K562 (cell line): ENCODE results near the gene GLDC. TPM values are rescaled to one million over a fixed set of nuclear protein-coding genes. Genes with fewer than 3 reads are reported as not detected.

Source experiments
- ATAC-seq: fragments of 200-7000 bp; cut with Tn5 transposase; 3 replicates; pipeline ENCODE4 v1.9.1; 2020; ENCODE audit warnings: moderate library complexity
- BruUV-seq: library from RNA; stranded (reverse); fragments of 400-500 nt; replicated peaks from 2 replicates; lab custom pipeline; 2021; lab: Mats Ljungman, UMichigan
- CTCF ChIA-PET: fragments of 300-600 bp; formaldehyde crosslinking; extraction: SDS; loops from one replicate; lab custom pipeline; 2021; ENCODE audit warnings: low intra/inter-chr PET ratio; lab: Yijun Ruan, JAX
- POLR2A ChIA-PET: fragments of 300-600, 350-650 bp; sonication (Branson Sonifier 250); formaldehyde crosslinking; extraction: SDS; loops from one replicate; lab custom pipeline; 2021; ENCODE audit warnings: antibody characterized with exemption, inconsistent platforms; lab: Yijun Ruan, JAX
- DNase-seq, 4 experiments: peaks; one replicate each; pipeline versions ENCODE4 v3.0.0 to v3.0.0-alpha.2; 2011 to 2018; ENCODE audit warnings: low spot score in 3 of 4, mixed read lengths in 3 of 4; ENCODE audit errors: extremely low read depth in 1 of 4
- FAIRE-seq: peaks from 2 replicates; lab custom pipeline; 2011; peaks lifted over from hg19 to GRCh38; lab: Jason Lieb, UNC
- H2AFZ ChIP-seq: 2 replicates; pipeline ENCODE4 v1.6.0; 2011; ENCODE audit warnings: low read depth, low read length, control low read depth, inconsistent platforms
- H3K27ac ChIP-seq: fragments of 200-600 bp; 3 replicates; pipeline ENCODE4 v1.8.0; 2011; ENCODE audit warnings: low read depth, mild to moderate bottlenecking, control low read depth, inconsistent platforms, low read length, moderate library complexity, mixed read lengths; ENCODE audit errors: extremely low read depth
- H3K27me3 ChIP-seq, 2 experiments: fragments of 300-600 bp in 1 of 2; 2 replicates in 1 of 2; 3 replicates in 1 of 2; pipeline versions ENCODE4 v1.6.0 to v1.8.0; 2011; ENCODE audit warnings: inconsistent platforms in 2 of 2, low read length in 2 of 2, mild to moderate bottlenecking in 1 of 2, mixed read lengths in 1 of 2, moderate library complexity in 1 of 2; ENCODE audit not compliant: control insufficient read depth in 2 of 2, insufficient read depth in 2 of 2
- H3K36me3 ChIP-seq: fragments of 300-600 bp; 3 replicates; pipeline ENCODE4 v1.8.0; 2011; ENCODE audit warnings: mild to moderate bottlenecking, low read length, inconsistent platforms; ENCODE audit not compliant: control insufficient read depth, insufficient read depth
- H3K4me1 ChIP-seq, 2 experiments: fragments of 200-600 bp in 1 of 2; replicated peaks in 1 of 2; 2 replicates in 1 of 2; 3 replicates in 1 of 2; pipeline versions ENCODE4 v1.5.1 to v1.8.0; 2011; ENCODE audit warnings: inconsistent platforms in 2 of 2, low read length in 2 of 2, mild to moderate bottlenecking in 1 of 2, mixed read lengths in 1 of 2, moderate library complexity in 1 of 2; ENCODE audit not compliant: control insufficient read depth in 2 of 2, insufficient read depth in 2 of 2
- H3K4me2 ChIP-seq: 2 replicates; pipeline ENCODE4 v1.6.1; 2011; ENCODE audit warnings: low read length, control low read depth, inconsistent platforms, mixed read lengths; ENCODE audit not compliant: insufficient read depth
- H3K4me3 ChIP-seq: fragments of 200-600 bp; sonication (generic), shearing (Covaris generic); 2 replicates; pipeline ENCODE4 v1.5.1; 2016; ENCODE audit warnings: control low read depth, inconsistent platforms
- H3K79me2 ChIP-seq: fragments of 200-600 bp; 3 replicates; pipeline ENCODE4 v1.8.0; 2011; ENCODE audit warnings: low read length, inconsistent platforms; ENCODE audit not compliant: control insufficient read depth, insufficient read depth
- H3K9ac ChIP-seq, 2 experiments: 2 replicates each; pipeline versions ENCODE4 v1.6.0 to v1.6.1; 2011; ENCODE audit warnings: low read depth in 2 of 2, low read length in 2 of 2, control low read depth in 1 of 2, inconsistent platforms in 1 of 2, mild to moderate bottlenecking in 1 of 2, mixed read lengths in 1 of 2; ENCODE audit not compliant: insufficient read depth in 1 of 2
- H3K9me1 ChIP-seq: one replicate; pipeline ENCODE4 v1.6.0; 2011; ENCODE audit warnings: inconsistent platforms, mild to moderate bottlenecking, low read length, moderate library complexity; ENCODE audit not compliant: control insufficient read depth, insufficient read depth
- H3K9me3 ChIP-seq: replicated peaks from 2 replicates; pipeline ENCODE4 v1.5.1; 2011; ENCODE audit warnings: low read depth, low read length, inconsistent platforms; ENCODE audit not compliant: control insufficient read depth, insufficient read depth
- H4K20me1 ChIP-seq: replicated peaks from 2 replicates; pipeline ENCODE4 v1.6.1; 2011; ENCODE audit warnings: low read length, inconsistent platforms, mixed read lengths; ENCODE audit not compliant: control insufficient read depth, insufficient read depth
- SMC3 ChIP-seq: conservative IDR thresholded peaks from 2 replicates; pipeline ENCODE4 v1.6.1; 2011; ENCODE audit warnings: low read depth, low read length, improper control_type of control experiment; ENCODE audit not compliant: insufficient read depth
- WGBS: fragments of 100-300 bp; shearing (Covaris generic); methylation state at CpG from one replicate; pipeline ENCODE4 v1.1.6; 2016; ENCODE audit warnings: low coverage, mixed read lengths; ENCODE audit not compliant: insufficient coverage; ENCODE audit errors: missing lambda C conversion rate; 5-methylcytosine and 5-hydroxymethylcytosine counted together
- in situ Hi-C: fragments of 300-500 bp; cut with MboI; formaldehyde crosslinking; loops from 4 replicates; pipeline ENCODE4 v1.15.0; 2018; ENCODE audit warnings: inconsistent platforms, mixed read lengths
- intact Hi-C: fragments of 100-400 bp; cut with micrococcal nuclease; formaldehyde crosslinking; loops from 2 replicates; pipeline ENCODE4 v1.14.2; 2022
- polyA plus RNA-seq, 8 experiments: library from polyadenylated mRNA; depleted of rRNA in 4 of 8; stranded (reverse) in 5 of 8; unstranded in 3 of 8; fragments of >200 nt; fragmentation: Nextera tagmentation in 2 of 8; fragmentation: Illumina TruSeq in 1 of 8; extraction: Ambion mirVana in 2 of 8; extraction: Trizol in 1 of 8; gene quantifications; 2 replicates each; pipeline versions ENCODE4 v1.2.1 to v1.2.3, GENCODE V29; 2011 to 2014; ENCODE audit warnings: inconsistent platforms in 1 of 8, missing spikeins in 1 of 8
- total RNA-seq, 7 experiments: library from RNA; depleted of rRNA in 6 of 7; stranded (reverse); fragments of >200 nt in 6 of 7; fragmentation: Illumina TruSeq in 2 of 7; extraction: Trizol in 2 of 7; gene quantifications; 2 replicates each; pipeline versions ENCODE4 v1.2.1 to v1.2.3, GENCODE V29; 2011 to 2021; ENCODE audit warnings: low replicate concordance in 1 of 7
- TF ChIP-seq, protein P1 (sequence below): fragments of 450-650 bp; IDR thresholded peaks from 2 replicates; pipeline ENCODE4 v1.6.1; 2016; ENCODE audit warnings: low read depth, mild to moderate bottlenecking, moderate library complexity
- TF ChIP-seq, protein P2 (sequence below): fragments of 450-650 bp; IDR thresholded peaks from 2 replicates; pipeline ENCODE4 v1.6.1; 2016; ENCODE audit warnings: mild to moderate bottlenecking, moderate library complexity

The GLDC gene
- total and polyA plus RNA-seq, 9 of the 15 experiments (the other 6 are each of a cell fraction or from before 2014, with no cell fraction given): 0.03 to 0.27 (median 0.08) TPM; not detected in 6

DNA sequence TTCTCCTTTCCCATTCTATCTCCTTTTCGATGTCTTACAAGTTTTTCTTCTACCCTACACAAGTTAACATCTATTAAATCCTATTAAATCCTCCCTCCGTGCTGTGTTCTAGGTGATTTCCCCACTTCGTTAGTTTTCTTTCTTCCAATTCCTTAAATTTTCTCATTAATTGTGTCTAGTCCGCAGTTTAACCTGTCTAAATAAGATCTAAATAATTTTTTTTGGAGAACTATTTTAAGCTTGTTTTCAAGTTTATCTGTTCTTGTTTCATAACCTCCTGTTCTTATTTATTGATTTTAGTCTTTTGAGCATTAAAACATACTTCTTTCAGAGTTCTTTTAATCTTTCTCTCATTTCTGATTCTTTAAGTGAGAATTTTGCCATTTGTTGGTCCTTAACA is 123.3 kb downstream of the GLDC start:
- intact Hi-C loops: no loop called here
- H3K9ac ChIP-seq: no peak overlapping the region
- H3K4me3 ChIP-seq: no peak overlapping the region
- ATAC-seq: no peak
- no peaks in the 10 kb centered on the region for H3K36me3 ChIP-seq
- no peaks in the 10 kb centered on the region for H3K9me3 ChIP-seq
- H4K20me1 ChIP-seq: no peaks in the 10 kb centered on the region
- H3K27me3 ChIP-seq: no peaks in the 10 kb centered on the region
- FAIRE-seq: no peak
- ChIA-PET CTCF (no interaction called here), POLR2A (no interaction called here)
- no peak overlapping the region for H3K27ac ChIP-seq
- H3K4me1 ChIP-seq: no peaks in the 10 kb centered on the region
- BruUV-seq: no TSS peak
- no peak for DNase-seq
- in situ Hi-C loops: no loop called here
- WGBS: 18% methylated on average over 4 of the region's 4 CpGs
- no peaks in the 10 kb centered on the region for H3K79me2 ChIP-seq
- TF ChIP-seq, protein P1, sequence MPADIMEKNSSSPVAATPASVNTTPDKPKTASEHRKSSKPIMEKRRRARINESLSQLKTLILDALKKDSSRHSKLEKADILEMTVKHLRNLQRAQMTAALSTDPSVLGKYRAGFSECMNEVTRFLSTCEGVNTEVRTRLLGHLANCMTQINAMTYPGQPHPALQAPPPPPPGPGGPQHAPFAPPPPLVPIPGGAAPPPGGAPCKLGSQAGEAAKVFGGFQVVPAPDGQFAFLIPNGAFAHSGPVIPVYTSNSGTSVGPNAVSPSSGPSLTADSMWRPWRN: no peak
- H3K4me2 ChIP-seq: no peak overlapping the region
- no peak overlapping the region for H2AFZ ChIP-seq
- no peaks in the 10 kb centered on the region for H3K9me1 ChIP-seq

DNA sequence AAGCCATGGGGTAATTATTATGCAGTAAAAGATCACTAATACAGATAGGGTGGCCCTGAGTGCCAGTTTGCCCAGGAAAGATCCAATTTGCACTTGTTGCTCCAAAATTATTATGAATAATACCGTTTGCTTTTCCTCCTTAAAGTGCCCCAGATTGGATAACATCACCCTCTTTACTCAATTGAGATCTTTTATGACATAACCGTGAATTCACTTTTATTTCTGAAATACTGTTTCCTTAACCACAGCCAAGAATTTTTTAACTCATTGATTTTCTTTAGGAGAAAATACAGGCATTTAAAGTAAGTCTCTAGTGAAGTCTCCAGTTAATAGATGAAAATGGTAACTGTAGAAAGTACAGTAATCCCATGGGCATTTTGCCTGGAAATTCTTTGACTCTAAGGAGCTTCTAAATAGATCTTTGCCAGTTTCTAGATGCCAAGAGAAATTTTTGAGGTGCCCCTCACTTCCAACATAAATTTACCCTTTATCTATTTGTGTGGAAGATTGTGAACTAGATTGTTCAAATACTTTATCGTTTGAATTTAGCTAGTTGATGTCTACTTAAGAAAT is 133.4 kb downstream of the GLDC start:
- no peak for FAIRE-seq
- Histone ChIP-seq H3K79me2 (no peaks in the 10 kb centered on the region), H3K9ac (no peak overlapping the region), H3K9me3 (no peaks in the 10 kb centered on the region), H3K9me1 (no peaks in the 10 kb centered on the region), H3K27ac (no peak overlapping the region), H3K4me2 (no peak overlapping the region), H2AFZ (no peak overlapping the region), H3K27me3 (no peaks in the 10 kb centered on the region), H3K4me3 (no peak overlapping the region), H3K4me1 (no peaks in the 10 kb centered on the region), H4K20me1 (no peaks in the 10 kb centered on the region), H3K36me3 (no peaks in the 10 kb centered on the region)
- intact Hi-C loops (no loop called here), in situ Hi-C loops (no loop called here)
- 22% methylated on average over 3 of the region's 3 CpGs for WGBS
- CTCF ChIA-PET: no interaction called here
- no peak for DNase-seq
- no peak for ATAC-seq
- BruUV-seq: no TSS peak
- POLR2A ChIA-PET: no interaction called here
- no peak for TF ChIP-seq SMC3
- TF ChIP-seq, protein P2, sequence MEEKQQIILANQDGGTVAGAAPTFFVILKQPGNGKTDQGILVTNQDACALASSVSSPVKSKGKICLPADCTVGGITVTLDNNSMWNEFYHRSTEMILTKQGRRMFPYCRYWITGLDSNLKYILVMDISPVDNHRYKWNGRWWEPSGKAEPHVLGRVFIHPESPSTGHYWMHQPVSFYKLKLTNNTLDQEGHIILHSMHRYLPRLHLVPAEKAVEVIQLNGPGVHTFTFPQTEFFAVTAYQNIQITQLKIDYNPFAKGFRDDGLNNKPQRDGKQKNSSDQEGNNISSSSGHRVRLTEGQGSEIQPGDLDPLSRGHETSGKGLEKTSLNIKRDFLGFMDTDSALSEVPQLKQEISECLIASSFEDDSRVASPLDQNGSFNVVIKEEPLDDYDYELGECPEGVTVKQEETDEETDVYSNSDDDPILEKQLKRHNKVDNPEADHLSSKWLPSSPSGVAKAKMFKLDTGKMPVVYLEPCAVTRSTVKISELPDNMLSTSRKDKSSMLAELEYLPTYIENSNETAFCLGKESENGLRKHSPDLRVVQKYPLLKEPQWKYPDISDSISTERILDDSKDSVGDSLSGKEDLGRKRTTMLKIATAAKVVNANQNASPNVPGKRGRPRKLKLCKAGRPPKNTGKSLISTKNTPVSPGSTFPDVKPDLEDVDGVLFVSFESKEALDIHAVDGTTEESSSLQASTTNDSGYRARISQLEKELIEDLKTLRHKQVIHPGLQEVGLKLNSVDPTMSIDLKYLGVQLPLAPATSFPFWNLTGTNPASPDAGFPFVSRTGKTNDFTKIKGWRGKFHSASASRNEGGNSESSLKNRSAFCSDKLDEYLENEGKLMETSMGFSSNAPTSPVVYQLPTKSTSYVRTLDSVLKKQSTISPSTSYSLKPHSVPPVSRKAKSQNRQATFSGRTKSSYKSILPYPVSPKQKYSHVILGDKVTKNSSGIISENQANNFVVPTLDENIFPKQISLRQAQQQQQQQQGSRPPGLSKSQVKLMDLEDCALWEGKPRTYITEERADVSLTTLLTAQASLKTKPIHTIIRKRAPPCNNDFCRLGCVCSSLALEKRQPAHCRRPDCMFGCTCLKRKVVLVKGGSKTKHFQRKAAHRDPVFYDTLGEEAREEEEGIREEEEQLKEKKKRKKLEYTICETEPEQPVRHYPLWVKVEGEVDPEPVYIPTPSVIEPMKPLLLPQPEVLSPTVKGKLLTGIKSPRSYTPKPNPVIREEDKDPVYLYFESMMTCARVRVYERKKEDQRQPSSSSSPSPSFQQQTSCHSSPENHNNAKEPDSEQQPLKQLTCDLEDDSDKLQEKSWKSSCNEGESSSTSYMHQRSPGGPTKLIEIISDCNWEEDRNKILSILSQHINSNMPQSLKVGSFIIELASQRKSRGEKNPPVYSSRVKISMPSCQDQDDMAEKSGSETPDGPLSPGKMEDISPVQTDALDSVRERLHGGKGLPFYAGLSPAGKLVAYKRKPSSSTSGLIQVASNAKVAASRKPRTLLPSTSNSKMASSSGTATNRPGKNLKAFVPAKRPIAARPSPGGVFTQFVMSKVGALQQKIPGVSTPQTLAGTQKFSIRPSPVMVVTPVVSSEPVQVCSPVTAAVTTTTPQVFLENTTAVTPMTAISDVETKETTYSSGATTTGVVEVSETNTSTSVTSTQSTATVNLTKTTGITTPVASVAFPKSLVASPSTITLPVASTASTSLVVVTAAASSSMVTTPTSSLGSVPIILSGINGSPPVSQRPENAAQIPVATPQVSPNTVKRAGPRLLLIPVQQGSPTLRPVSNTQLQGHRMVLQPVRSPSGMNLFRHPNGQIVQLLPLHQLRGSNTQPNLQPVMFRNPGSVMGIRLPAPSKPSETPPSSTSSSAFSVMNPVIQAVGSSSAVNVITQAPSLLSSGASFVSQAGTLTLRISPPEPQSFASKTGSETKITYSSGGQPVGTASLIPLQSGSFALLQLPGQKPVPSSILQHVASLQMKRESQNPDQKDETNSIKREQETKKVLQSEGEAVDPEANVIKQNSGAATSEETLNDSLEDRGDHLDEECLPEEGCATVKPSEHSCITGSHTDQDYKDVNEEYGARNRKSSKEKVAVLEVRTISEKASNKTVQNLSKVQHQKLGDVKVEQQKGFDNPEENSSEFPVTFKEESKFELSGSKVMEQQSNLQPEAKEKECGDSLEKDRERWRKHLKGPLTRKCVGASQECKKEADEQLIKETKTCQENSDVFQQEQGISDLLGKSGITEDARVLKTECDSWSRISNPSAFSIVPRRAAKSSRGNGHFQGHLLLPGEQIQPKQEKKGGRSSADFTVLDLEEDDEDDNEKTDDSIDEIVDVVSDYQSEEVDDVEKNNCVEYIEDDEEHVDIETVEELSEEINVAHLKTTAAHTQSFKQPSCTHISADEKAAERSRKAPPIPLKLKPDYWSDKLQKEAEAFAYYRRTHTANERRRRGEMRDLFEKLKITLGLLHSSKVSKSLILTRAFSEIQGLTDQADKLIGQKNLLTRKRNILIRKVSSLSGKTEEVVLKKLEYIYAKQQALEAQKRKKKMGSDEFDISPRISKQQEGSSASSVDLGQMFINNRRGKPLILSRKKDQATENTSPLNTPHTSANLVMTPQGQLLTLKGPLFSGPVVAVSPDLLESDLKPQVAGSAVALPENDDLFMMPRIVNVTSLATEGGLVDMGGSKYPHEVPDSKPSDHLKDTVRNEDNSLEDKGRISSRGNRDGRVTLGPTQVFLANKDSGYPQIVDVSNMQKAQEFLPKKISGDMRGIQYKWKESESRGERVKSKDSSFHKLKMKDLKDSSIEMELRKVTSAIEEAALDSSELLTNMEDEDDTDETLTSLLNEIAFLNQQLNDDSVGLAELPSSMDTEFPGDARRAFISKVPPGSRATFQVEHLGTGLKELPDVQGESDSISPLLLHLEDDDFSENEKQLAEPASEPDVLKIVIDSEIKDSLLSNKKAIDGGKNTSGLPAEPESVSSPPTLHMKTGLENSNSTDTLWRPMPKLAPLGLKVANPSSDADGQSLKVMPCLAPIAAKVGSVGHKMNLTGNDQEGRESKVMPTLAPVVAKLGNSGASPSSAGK: no peak
